CD4-positive, alpha-beta memory T cell (primary cell): Measurements from ENCODE around the gene NUF2. TPM values are rescaled to one million over a fixed set of nuclear protein-coding genes. Genes with fewer than 3 reads are reported as not detected.
"Not testable (repeated sequence)": the region's sequence is repeated elsewhere in the genome, so short reads cannot be mapped to it uniquely, and the experiment has no call there.

Source experiments
- CTCF ChIA-PET: fragments of 350-600 bp; sonication (Branson Sonifier 250); formaldehyde crosslinking; loops from one replicate; lab custom pipeline; 2021; ENCODE audit warnings: inconsistent platforms; ENCODE audit not compliant: partially characterized antibody; lab: Charles Lee
- POLR2A ChIA-PET: fragments of 350-600 bp; sonication (Branson Sonifier 250); formaldehyde crosslinking; loops from one replicate; lab custom pipeline; 2021; ENCODE audit not compliant: partially characterized antibody; lab: Charles Lee
- DNase-seq, 5 donors: peaks; one replicate each; pipeline versions ENCODE4 v3.0.0 to v3.0.0-alpha.2; 2020 to 2022; ENCODE audit warnings: mixed read lengths in 1 of 5
- H3K27ac ChIP-seq: one replicate; pipeline ENCODE4 v1.7.0; 2013; ENCODE audit warnings: low read depth, low read length
- H3K27me3 ChIP-seq: 2 replicates; pipeline ENCODE4 v1.7.0; 2013; ENCODE audit warnings: mild to moderate bottlenecking, low read length, moderate library complexity; ENCODE audit not compliant: insufficient read depth
- H3K36me3 ChIP-seq: 2 replicates; pipeline ENCODE4 v1.7.0; 2013; ENCODE audit warnings: mild to moderate bottlenecking, low read length, moderate library complexity; ENCODE audit not compliant: insufficient read depth
- H3K4me1 ChIP-seq: 2 replicates; pipeline ENCODE4 v1.7.0; 2013; ENCODE audit warnings: mild to moderate bottlenecking, low read length, moderate library complexity; ENCODE audit not compliant: insufficient read depth
- H3K4me3 ChIP-seq, 2 donors: one replicate each; pipeline ENCODE4 v1.7.0; 2013; ENCODE audit warnings: low read length in 2 of 2, mild to moderate bottlenecking in 1 of 2
- H3K9me3 ChIP-seq, 2 donors: one replicate each; pipeline ENCODE4 v1.7.0; 2013; ENCODE audit warnings: low read length in 2 of 2, control low read depth in 1 of 2; ENCODE audit not compliant: control insufficient read depth in 1 of 2
- H3K27ac Mint-ChIP-seq, 7 donors: one replicate each; pipeline ENCODE4 v1.8.0; 2020 to 2021; ENCODE audit warnings: mixed read lengths in 7 of 7, mild to moderate bottlenecking in 6 of 7, inconsistent platforms in 3 of 7, moderate library complexity in 3 of 7
- H3K27me3 Mint-ChIP-seq, 2 donors: one replicate each; pipeline ENCODE4 v1.8.0; 2020 to 2021; ENCODE audit warnings: mixed read lengths in 2 of 2
- H3K36me3 Mint-ChIP-seq, 2 donors: one replicate each; pipeline ENCODE4 v1.8.0; 2020 to 2021; ENCODE audit warnings: mixed read lengths in 2 of 2, inconsistent platforms in 1 of 2, mild to moderate bottlenecking in 1 of 2
- H3K4me1 Mint-ChIP-seq, 4 donors: one replicate each; pipeline ENCODE4 v1.8.0; 2020 to 2021; ENCODE audit warnings: mixed read lengths in 4 of 4, mild to moderate bottlenecking in 1 of 4
- H3K4me3 Mint-ChIP-seq, 8 donors: one replicate each; pipeline ENCODE4 v1.8.0; 2020 to 2021; ENCODE audit warnings: mixed read lengths in 8 of 8, mild to moderate bottlenecking in 7 of 8, moderate library complexity in 6 of 8, inconsistent platforms in 3 of 8
- H3K9me3 Mint-ChIP-seq, 8 donors: one replicate each; pipeline ENCODE4 v1.8.0; 2020 to 2021; ENCODE audit warnings: mixed read lengths in 8 of 8, mild to moderate bottlenecking in 5 of 8, inconsistent platforms in 3 of 8, moderate library complexity in 1 of 8
- intact Hi-C: fragments of 100-400 bp; cut with micrococcal nuclease; formaldehyde crosslinking; loops from one replicate; pipeline ENCODE4 v1.15.1; 2023
- polyA plus RNA-seq, 2 donors: library from polyadenylated mRNA; unstranded; fragments of 300-500 nt; fragmentation: Illumina TruSeq; gene quantifications; one replicate each; pipeline ENCODE4 v1.2.3, GENCODE V29; 2021
- total RNA-seq, 2 experiments: library from RNA; stranded (reverse); gene quantifications; one replicate each; pipeline ENCODE4 v1.2.3, GENCODE V29; 2021

NUF2 gene
- total and polyA plus RNA-seq, 4 experiments from 2014 or later, result 0.67 to 1.8 (median 1.4) TPM

- ChIA-PET POLR2A (no interaction called here), CTCF (interaction anchor here (0.7 to 4.8 kb wide), 2 partner anchors 13 to 455 kb away, joined by 4 to 27 read pairs; no protein-coding TSS in a partner anchor)
- no peak overlapping the region for H3K4me3 ChIP-seq
- Mint-ChIP-seq H3K27me3 (no peaks in the 10 kb centered on the region), H3K36me3 (peaks cover 38 to 60% of the 10 kb centered on the region in 2 donors), H3K27ac (no peak overlapping the region), H3K9me3 (no peaks in the 10 kb centered on the region), H3K4me3 (no peak overlapping the region), H3K4me1 (no peaks in the 10 kb centered on the region)
- no peaks in the 10 kb centered on the region for H3K27me3 ChIP-seq
- no peaks in the 10 kb centered on the region for H3K4me1 ChIP-seq
- intact Hi-C loops, result no loop called here
- H3K9me3 ChIP-seq, result no peaks in the 10 kb centered on the region
- no peaks in the 10 kb centered on the region for H3K36me3 ChIP-seq
- no peak for DNase-seq
- no peak overlapping the region for H3K27ac ChIP-seq
Measured at GRCh38 chr1:163303561-163303960, 18.2 kb upstream of the NUF2 start.

GRCh38 chr1:163305441-163305840 is 16.3 kb upstream of the NUF2 start:
- Mint-ChIP-seq H3K27me3 (no peaks in the 10 kb centered on the region), H3K4me3 (no peak overlapping the region), H3K36me3 (peaks cover 26 to 53% of the 10 kb centered on the region in 2 donors), H3K27ac (no peak overlapping the region), H3K4me1 (no peaks in the 10 kb centered on the region), H3K9me3 (no peaks in the 10 kb centered on the region)
- no peaks in the 10 kb centered on the region for H3K36me3 ChIP-seq
- H3K9me3 ChIP-seq, result no peaks in the 10 kb centered on the region
- H3K27ac ChIP-seq, result no peak overlapping the region
- ChIA-PET CTCF (interaction anchor here (0.9 to 4.8 kb wide), 2 partner anchors 11 to 457 kb away, joined by 3 to 27 read pairs; no protein-coding TSS in a partner anchor), POLR2A (interaction anchor here (0.9 kb wide), 1 partner anchor 16 kb away, joined by 4 read pairs; the partner anchor contains the start of gene NUF2)
- no peaks in the 10 kb centered on the region for H3K27me3 ChIP-seq
- no peaks in the 10 kb centered on the region for H3K4me1 ChIP-seq
- no peak for DNase-seq
- no peak overlapping the region for H3K4me3 ChIP-seq
- intact Hi-C loops, result no loop called here

- Histone ChIP-seq H3K27me3 (no peaks in the 10 kb centered on the region), H3K4me1 (no peaks in the 10 kb centered on the region), H3K4me3 (no peak overlapping the region), H3K9me3 (no peaks in the 10 kb centered on the region), H3K36me3 (no peaks in the 10 kb centered on the region), H3K27ac (no peak overlapping the region)
- peaks cover 0 to 3% (median 0%) of the 10 kb centered on the region in 4 donors for H3K4me1 Mint-ChIP-seq
- POLR2A ChIA-PET, result no interaction called here
- H3K4me3 Mint-ChIP-seq, result no peak overlapping the region
- peaks cover 22 to 48% of the 10 kb centered on the region in 2 donors for H3K36me3 Mint-ChIP-seq
- intact Hi-C loops, result no loop called here
- CTCF ChIA-PET, result interaction anchor here (4.8 kb wide), 1 partner anchor 9 kb away, joined by 27 read pairs; no protein-coding TSS in a partner anchor
- DNase-seq, result no peak
- H3K9me3 Mint-ChIP-seq, result no peaks in the 10 kb centered on the region
- no peak overlapping the region for H3K27ac Mint-ChIP-seq
- H3K27me3 Mint-ChIP-seq, result no peaks in the 10 kb centered on the region
Measured at GRCh38 chr1:163307479-163308171, 14.1 kb upstream of the NUF2 start.

- Histone ChIP-seq H3K4me3 (no peak overlapping the region), H3K27ac (no peak overlapping the region), H3K9me3 (no peaks in the 10 kb centered on the region), H3K4me1 (no peaks in the 10 kb centered on the region), H3K36me3 (no peaks in the 10 kb centered on the region), H3K27me3 (no peaks in the 10 kb centered on the region)
- CTCF ChIA-PET, result no interaction called here
- no peak for DNase-seq
- POLR2A ChIA-PET, result no interaction called here
- no peak overlapping the region for H3K4me3 Mint-ChIP-seq
- peak overlapping the region in 1 of 7 donors; percentile 43 for H3K27ac Mint-ChIP-seq
- no peaks in the 10 kb centered on the region for H3K27me3 Mint-ChIP-seq
- H3K4me1 Mint-ChIP-seq, result peaks cover 0 to 3% (median 0%) of the 10 kb centered on the region in 4 donors
- no peaks in the 10 kb centered on the region for H3K9me3 Mint-ChIP-seq
- intact Hi-C loops, result no loop called here
- peaks cover 14 to 44% of the 10 kb centered on the region in 2 donors for H3K36me3 Mint-ChIP-seq
Measured at GRCh38 chr1:163308811-163309210, 12.9 kb upstream of the NUF2 start.

GRCh38 chr1:163315773-163316374 is 5.9 kb upstream of the NUF2 start:
- intact Hi-C loops, result loop anchor here (1.0 kb wide), 1 partner anchor 462 kb away; no protein-coding TSS in a partner anchor
- H3K4me3 ChIP-seq, result no peak overlapping the region
- H3K9me3 Mint-ChIP-seq, result no peaks in the 10 kb centered on the region
- peaks cover 2 to 5% (median 3%) of the 10 kb centered on the region in 4 donors for H3K4me1 Mint-ChIP-seq
- POLR2A ChIA-PET, result interaction anchor here (1.3 kb wide), 1 partner anchor 462 kb away, joined by 4 read pairs; no protein-coding TSS in a partner anchor
- DNase-seq, result peak; percentile 32 to 49 (median 43)
- H3K9me3 ChIP-seq, result no peaks in the 10 kb centered on the region
- peaks cover 2 to 9% of the 10 kb centered on the region in 2 donors for H3K36me3 Mint-ChIP-seq
- H3K27me3 Mint-ChIP-seq, result no peaks in the 10 kb centered on the region
- CTCF ChIA-PET, result interaction anchor here (0.9 to 5.0 kb wide), 13 partner anchors 10 to 468 kb away, joined by 3 to 78 read pairs (median 4); partner anchors contain the start of gene RGS4
- H3K27ac Mint-ChIP-seq, result peak overlapping the region in 1 of 7 donors; percentile 31
- no peak overlapping the region for H3K27ac ChIP-seq
- H3K4me3 Mint-ChIP-seq, result no peak overlapping the region
- no peaks in the 10 kb centered on the region for H3K27me3 ChIP-seq
- no peaks in the 10 kb centered on the region for H3K36me3 ChIP-seq
- H3K4me1 ChIP-seq, result peaks cover 8% of the 10 kb centered on the region

- peak in 1 of 5 donors; percentile 31 for DNase-seq
Measured at GRCh38 chr1:163320891-163321290, 863 bp upstream of the NUF2 start.

GRCh38 chr1:163323339-163323738 is 1.6 kb downstream of the NUF2 start:
- peaks cover 24% of the 10 kb centered on the region for H3K4me1 ChIP-seq
- DNase-seq, H3K27ac ChIP-seq, POLR2A ChIA-PET, CTCF ChIA-PET, H3K4me3 ChIP-seq, H3K9me3 ChIP-seq, H3K27me3 ChIP-seq, H3K27ac Mint-ChIP-seq, intact Hi-C loops, H3K9me3 Mint-ChIP-seq, H3K36me3 ChIP-seq, H3K27me3 Mint-ChIP-seq, H3K36me3 Mint-ChIP-seq: not testable (repeated sequence)
- Mint-ChIP-seq H3K4me3 (peak overlapping the region in 1 of 8 donors; percentile 50), H3K4me1 (peaks cover 13 to 24% (median 21%) of the 10 kb centered on the region in 4 donors)

More at GRCh38 chr1:163320891-163321290, 863 bp upstream of the NUF2 start:
- peaks cover 24% of the 10 kb centered on the region for H3K4me1 ChIP-seq
- peak overlapping the region; percentile 94 to 99 (median 97) for H3K27ac Mint-ChIP-seq
- peak overlapping the region; percentile 94 to 99 (median 96) for H3K4me3 Mint-ChIP-seq
- no peaks in the 10 kb centered on the region for H3K27me3 ChIP-seq
- CTCF ChIA-PET, result interaction anchor here (1.0 to 1.6 kb wide), 2 partner anchors 9 to 467 kb away, joined by 3 read pairs; no protein-coding TSS in a partner anchor
- peaks cover 0 to 8% of the 10 kb centered on the region in 2 donors for H3K36me3 Mint-ChIP-seq
- POLR2A ChIA-PET, result interaction anchor here (1.5 kb wide), 1 partner anchor 467 kb away, joined by 4 read pairs; no protein-coding TSS in a partner anchor
- H3K9me3 ChIP-seq, result no peaks in the 10 kb centered on the region
- H3K4me1 Mint-ChIP-seq, result peaks cover 13 to 24% (median 21%) of the 10 kb centered on the region in 4 donors
- no peaks in the 10 kb centered on the region for H3K36me3 ChIP-seq
- H3K9me3 Mint-ChIP-seq, result no peaks in the 10 kb centered on the region
- H3K27ac ChIP-seq, result peak overlapping the region; percentile 70
- intact Hi-C loops, result loop anchor here (2.0 kb wide), 2 partner anchors 760 to 824 kb away; partner anchors contain the start of genes UAP1 and UHMK1
- H3K4me3 ChIP-seq, result peak overlapping the region; percentile 75 to 78
- H3K27me3 Mint-ChIP-seq, result no peaks in the 10 kb centered on the region
